ENCODE measurements around the gene UGT3A2. TPM values are rescaled to one million over a fixed set of nuclear protein-coding genes. Genes with fewer than 3 reads are reported as not detected.

UGT3A2 gene
- total and polyA plus RNA-seq, 2 donors (not counting 1 experiment from before 2014, with no cell fraction given) = not detected

GRCh38 chr5:36007366-36007765, 59.3 kb downstream of the UGT3A2 start:
- no peak for ATAC-seq (ENCODE audit: low read depth)
- POLR2A ChIA-PET = no interaction called here

GRCh38 chr5:36006163-36006562, 60.5 kb downstream of the UGT3A2 start:
- no peaks in the 10 kb centered on the region for H3K79me2 ChIP-seq (ENCODE audit: control insufficient read depth, insufficient read depth, low read length)
- no peak overlapping the region for H3K27ac ChIP-seq (ENCODE audit: low read length in 2 of 2)
- WGBS (ENCODE audit: insufficient coverage) = 100% methylated on average over 1 of the region's 1 CpG
- Mint-ChIP-seq H3K9me3 (ENCODE audit: insufficient read depth) (peaks cover 13% of the 10 kb centered on the region), H3K4me3 (no peak overlapping the region), H3K27ac (no peak overlapping the region), H3K27me3 (no peaks in the 10 kb centered on the region), H3K4me1 (no peaks in the 10 kb centered on the region)
- H3K9ac ChIP-seq (ENCODE audit: low read length) = no peak overlapping the region
- intact Hi-C loops (cut with micrococcal nuclease) = no loop called here
- ChIA-PET POLR2A (no interaction called here), CTCF (no interaction called here)
- no peak for DNase-seq
- no peaks in the 10 kb centered on the region for H4K20me1 ChIP-seq (ENCODE audit: control insufficient read depth, insufficient read depth, low read length, poor library complexity, severe bottlenecking)
- no peaks in the 10 kb centered on the region for H3K4me1 ChIP-seq (ENCODE audit: control insufficient read depth in 2 of 2, insufficient read depth in 2 of 2, low read length in 2 of 2)
- no peak overlapping the region for H3K4me3 ChIP-seq (ENCODE audit: control extremely low read depth in 1 of 5, extremely low read depth in 1 of 5, insufficient read depth in 1 of 5, low read depth in 2 of 5, low read length in 4 of 5)
- no peaks in the 10 kb centered on the region for H3K27me3 ChIP-seq (replicated peaks in 1 of 4; ENCODE audit: control extremely low read depth in 1 of 4, control insufficient read depth in 3 of 4, insufficient read depth in 4 of 4, low read length in 3 of 4)
- H2AFZ ChIP-seq (ENCODE audit: insufficient read depth, low read depth, low read length, poor library complexity, severe bottlenecking) = no peak overlapping the region
- TF ChIP-seq EZH2 (IDR thresholded peaks at IDR 0.05; ENCODE audit: borderline replicate concordance, insufficient read depth, low read depth, low read length, poor library complexity, severe bottlenecking) (no peak), CTCF (IDR thresholded peaks at IDR 0.05) (no peak)
- H3K36me3 ChIP-seq (replicated peaks in 1 of 2; ENCODE audit: control extremely low read depth in 1 of 2, control insufficient read depth in 1 of 2, extremely low read depth in 1 of 2, insufficient read depth in 2 of 2, low read length in 1 of 2) = no peaks in the 10 kb centered on the region
- H3K9me3 ChIP-seq (ENCODE audit: control extremely low read depth in 1 of 3, control insufficient read depth in 2 of 3, insufficient read depth in 1 of 3, low read length in 2 of 3) = peaks cover 2 to 12% (median 8%) of the 10 kb centered on the region in 3 donors
- no peak for ATAC-seq (ENCODE audit: low read depth)
- H3K4me2 ChIP-seq (replicated peaks; ENCODE audit: low read depth, low read length, poor library complexity, severe bottlenecking) = no peak overlapping the region

More at GRCh38 chr5:36007366-36007765, 59.3 kb downstream of the UGT3A2 start:
- CTCF ChIA-PET = no interaction called here
- DNase-seq = no peak
- Mint-ChIP-seq H3K27me3 (no peaks in the 10 kb centered on the region), H3K27ac (no peak overlapping the region), H3K4me1 (no peaks in the 10 kb centered on the region), H3K9me3 (ENCODE audit: insufficient read depth) (peaks cover 13% of the 10 kb centered on the region), H3K4me3 (no peak overlapping the region)
- TF ChIP-seq EZH2 (IDR thresholded peaks at IDR 0.05; ENCODE audit: borderline replicate concordance, insufficient read depth, low read depth, low read length, poor library complexity, severe bottlenecking) (no peak), CTCF (IDR thresholded peaks at IDR 0.05) (no peak)
- no peaks in the 10 kb centered on the region for H3K4me1 ChIP-seq (ENCODE audit: control insufficient read depth in 2 of 2, insufficient read depth in 2 of 2, low read length in 2 of 2)
- no peak overlapping the region for H2AFZ ChIP-seq (ENCODE audit: insufficient read depth, low read depth, low read length, poor library complexity, severe bottlenecking)
- H3K36me3 ChIP-seq (replicated peaks in 1 of 2; ENCODE audit: control extremely low read depth in 1 of 2, control insufficient read depth in 1 of 2, extremely low read depth in 1 of 2, insufficient read depth in 2 of 2, low read length in 1 of 2) = no peaks in the 10 kb centered on the region
- H3K27me3 ChIP-seq (replicated peaks in 1 of 4; ENCODE audit: control extremely low read depth in 1 of 4, control insufficient read depth in 3 of 4, insufficient read depth in 4 of 4, low read length in 3 of 4) = no peaks in the 10 kb centered on the region
- peaks cover 2 to 12% (median 8%) of the 10 kb centered on the region in 3 donors for H3K9me3 ChIP-seq (ENCODE audit: control extremely low read depth in 1 of 3, control insufficient read depth in 2 of 3, insufficient read depth in 1 of 3, low read length in 2 of 3)
- no peak overlapping the region for H3K4me2 ChIP-seq (replicated peaks; ENCODE audit: low read depth, low read length, poor library complexity, severe bottlenecking)
- no peak overlapping the region for H3K4me3 ChIP-seq (ENCODE audit: control extremely low read depth in 1 of 5, extremely low read depth in 1 of 5, insufficient read depth in 1 of 5, low read depth in 2 of 5, low read length in 4 of 5)
- intact Hi-C loops (cut with micrococcal nuclease) = no loop called here
- no peak overlapping the region for H3K27ac ChIP-seq (ENCODE audit: low read length in 2 of 2)
- H3K79me2 ChIP-seq (ENCODE audit: control insufficient read depth, insufficient read depth, low read length) = no peaks in the 10 kb centered on the region
- no peak overlapping the region for H3K9ac ChIP-seq (ENCODE audit: low read length)
- no peaks in the 10 kb centered on the region for H4K20me1 ChIP-seq (ENCODE audit: control insufficient read depth, insufficient read depth, low read length, poor library complexity, severe bottlenecking)

Measured in B cell (primary cell).